ENCODE data around the gene SRSF8. TPM values are rescaled to one million over a fixed set of nuclear protein-coding genes. Genes with fewer than 3 reads are reported as not detected.
A peak's percentile ranks its signal among the peaks of the same experiment; 100 is the strongest.

Gene SRSF8
- total RNA-seq, 1 donor = 17.5 TPM

GRCh38 chr11:95067841-95068219 is 1.1 kb downstream of the SRSF8 start:
- DNase-seq (ENCODE audit: low read depth in 2 of 3, low spot score in 2 of 3) = no peak

GRCh38 chr11:95068549-95068948 is 1.8 kb downstream of the SRSF8 start:
- peak; percentile 52 to 96 (median 89) for DNase-seq (ENCODE audit: low read depth in 2 of 3, low spot score in 2 of 3)

- no peak for DNase-seq (ENCODE audit: low read depth in 2 of 3, low spot score in 2 of 3)
These were observed 3.8 kb downstream of the SRSF8 start for GRCh38 chr11:95070471-95070870.

GRCh38 chr11:95072948-95073347 is 6.2 kb downstream of the SRSF8 start:
- DNase-seq (ENCODE audit: low read depth in 2 of 3, low spot score in 2 of 3) = no peak

GRCh38 chr11:95074792-95075563 is 8.3 kb downstream of the SRSF8 start:
- DNase-seq (ENCODE audit: low read depth in 2 of 3, low spot score in 2 of 3) = no peak

GRCh38 chr11:95076416-95076815 is 9.7 kb downstream of the SRSF8 start:
- DNase-seq (ENCODE audit: low read depth in 2 of 3, low spot score in 2 of 3) = peak in 1 of 3 donors; percentile 42

GRCh38 chr11:95076981-95077380 is 10.3 kb downstream of the SRSF8 start:
- DNase-seq (ENCODE audit: low read depth in 2 of 3, low spot score in 2 of 3) = no peak

- no peak for DNase-seq (ENCODE audit: low read depth in 2 of 3, low spot score in 2 of 3)
These were observed 11.8 kb downstream of the SRSF8 start for GRCh38 chr11:95078526-95078925.

GRCh38 chr11:95081010-95081409 is 14.3 kb downstream of the SRSF8 start:
- no peak for DNase-seq (ENCODE audit: low read depth in 2 of 3, low spot score in 2 of 3)

- no peak for DNase-seq (ENCODE audit: low read depth in 2 of 3, low spot score in 2 of 3)
These were observed 14.7 kb downstream of the SRSF8 start for GRCh38 chr11:95081412-95081811.

- DNase-seq (ENCODE audit: low read depth in 2 of 3, low spot score in 2 of 3) = no peak
These were observed 15.9 kb downstream of the SRSF8 start for GRCh38 chr11:95082576-95083001.

GRCh38 chr11:95084509-95084908 is 17.8 kb downstream of the SRSF8 start:
- DNase-seq (ENCODE audit: low read depth in 2 of 3, low spot score in 2 of 3) = no peak

GRCh38 chr11:95085117-95085816 is 18.5 kb downstream of the SRSF8 start:
- no peak for DNase-seq (ENCODE audit: low read depth in 2 of 3, low spot score in 2 of 3)

GRCh38 chr11:95086151-95086550 is 19.4 kb downstream of the SRSF8 start:
- DNase-seq (ENCODE audit: low read depth in 2 of 3, low spot score in 2 of 3) = no peak

GRCh38 chr11:95086836-95087570 is 20.3 kb downstream of the SRSF8 start:
- DNase-seq (ENCODE audit: low read depth in 2 of 3, low spot score in 2 of 3) = no peak

GRCh38 chr11:95088946-95089619 is 22.4 kb downstream of the SRSF8 start:
- DNase-seq (ENCODE audit: low read depth in 2 of 3, low spot score in 2 of 3) = peak in 2 of 3 donors; percentile 47 to 65

GRCh38 chr11:95089620-95090542 is 23.2 kb downstream of the SRSF8 start, which contains the start of gene ENDOD1:
Gene ENDOD1, plus strand, starts transcription at chr11:95089846. Its CDS starts 82 bp downstream, at chr11:95089928.
- peak; percentile 80 to 87 (median 85) for DNase-seq (ENCODE audit: low read depth in 2 of 3, low spot score in 2 of 3)

- DNase-seq (ENCODE audit: low read depth in 2 of 3, low spot score in 2 of 3) = no peak
These were observed 25.0 kb downstream of the SRSF8 start for GRCh38 chr11:95091663-95092180.

- peak in 1 of 3 donors; percentile 47 for DNase-seq (ENCODE audit: low read depth in 2 of 3, low spot score in 2 of 3)
These were observed 26.0 kb downstream of the SRSF8 start for GRCh38 chr11:95092549-95093324.
